Prostate gland (tissue), 2 donors: Measurements from ENCODE around the gene ZBTB7C.

Source experiments
- CTCF ChIP-seq, 4 experiments: fragments of 200-600 bp in 2 of 4; fragments of 450-650 bp in 2 of 4; sonication (generic) in 2 of 4; IDR thresholded peaks; 1 replicate in 3 of 4; 2 replicates in 1 of 4; pipeline ENCODE4 v1.5.1; 2016 to 2019; ENCODE audit warnings: antibody characterized with exemption in 4 of 4, mild to moderate bottlenecking in 2 of 4, moderate library complexity in 2 of 4
- POLR2A ChIP-seq: fragments of 450-650 bp; IDR thresholded peaks from one replicate; pipeline ENCODE4 v1.6.1; 2016; ENCODE audit warnings: antibody characterized with exemption, mild to moderate bottlenecking

- TF ChIP-seq POLR2A, result no peak
- TF ChIP-seq CTCF (IDR thresholded peaks at IDR 0.05), result no peak
Observed at GRCh38 chr18:48218285-48219022, 190.7 kb downstream of the ZBTB7C start.
